ENCODE data around the gene TCP11L2. TPM values are rescaled to one million over a fixed set of nuclear protein-coding genes. Genes with fewer than 3 reads are reported as not detected.

TCP11L2 gene
- total and polyA plus RNA-seq, 9 of the 15 experiments (the other 6 are each of a cell fraction or from before 2014, with no cell fraction given) = 0.39 to 4.5 (median 1.3) TPM

DNA sequence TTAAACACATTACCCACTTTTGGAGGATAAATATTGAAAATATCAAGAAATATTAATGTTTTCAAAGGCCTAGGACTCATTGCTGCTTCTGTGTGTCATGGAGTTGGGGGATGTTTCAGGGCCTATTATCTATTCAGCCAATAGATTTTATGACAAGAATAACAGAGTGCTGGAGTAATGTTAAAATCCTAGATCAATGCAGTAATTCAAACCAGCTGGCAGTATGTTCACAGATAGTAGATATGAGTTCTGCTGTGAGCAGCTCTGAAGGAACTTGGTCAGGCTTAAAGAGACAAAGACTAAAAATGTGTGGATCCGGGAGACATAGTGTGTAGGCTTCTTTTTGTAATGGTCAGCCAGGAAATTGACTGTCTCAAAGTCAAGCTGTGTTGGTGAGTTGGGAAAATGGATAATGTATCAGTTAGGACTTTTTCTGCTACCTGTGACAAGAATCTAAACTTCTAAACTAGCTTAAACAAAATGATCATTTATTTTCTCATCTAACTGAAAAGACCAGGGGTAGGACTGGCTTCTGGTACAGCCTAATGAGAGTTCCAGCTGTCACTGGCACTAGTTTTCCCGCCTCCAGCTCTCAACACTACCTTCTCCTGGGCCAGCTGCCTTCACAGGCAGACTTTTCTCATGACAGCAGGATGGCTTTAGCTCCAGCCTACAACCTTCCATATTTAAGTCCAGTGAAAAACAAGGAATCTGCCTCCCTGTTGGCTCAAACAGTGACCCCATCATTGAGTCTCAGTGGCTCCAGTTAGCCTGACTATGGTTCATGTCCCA lies 38.7 kb downstream of the TCP11L2 start:
- FAIRE-seq (no peak), DNase-seq (ENCODE audit: extremely low read depth in 1 of 4, low spot score in 3 of 4) (no peak), ATAC-seq (no peak)
- 6% methylated on average over 2 of the region's 2 CpGs for WGBS (ENCODE audit: insufficient coverage, low coverage, missing lambda C conversion rate)
- no peak overlapping the region for H3K9ac ChIP-seq (ENCODE audit: insufficient read depth in 1 of 2, low read depth in 2 of 2, low read length in 2 of 2)
- H3K27me3 ChIP-seq (ENCODE audit: control insufficient read depth in 2 of 2, insufficient read depth in 2 of 2, low read length in 2 of 2) = no peaks in the 10 kb centered on the region
- H3K4me2 ChIP-seq (ENCODE audit: insufficient read depth, low read length) = no peak overlapping the region
- TF ChIP-seq RFX5 (IDR thresholded peaks at IDR 0.05; ENCODE audit: low read depth, low read length) (no peak), TCF7 (IDR thresholded peaks at IDR 0.05; ENCODE audit: borderline replicate concordance) (no peak), ZBTB43 (CRISPR knock-in tag; IDR thresholded peaks at IDR 0.05) (no peak), MTA1 (IDR thresholded peaks at IDR 0.05; ENCODE audit: borderline replicate concordance) (no peak), XRCC4 (IDR thresholded peaks at IDR 0.05; ENCODE audit: extremely low read depth, insufficient read depth, insufficient read length) (no peak), ZFP30 (CRISPR knock-in tag; IDR thresholded peaks at IDR 0.05; ENCODE audit: borderline replicate concordance) (no peak), RFX7 (CRISPR knock-in tag; IDR thresholded peaks at IDR 0.05) (no peak), MBD2 (IDR thresholded peaks at IDR 0.05; ENCODE audit: borderline replicate concordance, low read depth) (no peak), NR0B1 (IDR thresholded peaks at IDR 0.05; ENCODE audit: partially characterized antibody) (no peak)
- no peaks in the 10 kb centered on the region for H3K9me1 ChIP-seq (ENCODE audit: control insufficient read depth, insufficient read depth, low read length)
- H4K20me1 ChIP-seq (replicated peaks; ENCODE audit: control insufficient read depth, insufficient read depth, low read length) = no peaks in the 10 kb centered on the region
- H3K4me3 ChIP-seq = no peak overlapping the region
- CTCF ChIA-PET (ENCODE audit: low intra/inter-chr PET ratio) = no interaction called here
- H3K79me2 ChIP-seq (ENCODE audit: control insufficient read depth, insufficient read depth, low read length) = no peaks in the 10 kb centered on the region
- no TSS peak for BruUV-seq (replicated peaks)
- H3K4me1 ChIP-seq (replicated peaks in 1 of 2; ENCODE audit: control insufficient read depth in 2 of 2, insufficient read depth in 2 of 2, low read length in 2 of 2) = no peaks in the 10 kb centered on the region
- H3K36me3 ChIP-seq (ENCODE audit: control insufficient read depth, insufficient read depth, low read length) = no peaks in the 10 kb centered on the region
- intact Hi-C loops (cut with micrococcal nuclease) (loop anchor here (5.0 kb wide), 1 partner anchor 59 kb away; no protein-coding TSS in a partner anchor), in situ Hi-C loops (cut with MboI) (no loop called here)
- no peak overlapping the region for H2AFZ ChIP-seq (ENCODE audit: low read depth, low read length)
- no peak overlapping the region for H3K27ac ChIP-seq (ENCODE audit: extremely low read depth, low read depth, low read length)
- H3K9me3 ChIP-seq (replicated peaks; ENCODE audit: control insufficient read depth, insufficient read depth, low read depth, low read length) = no peaks in the 10 kb centered on the region
- POLR2A ChIA-PET = interaction anchor here (0.7 to 2.0 kb wide), 3 partner anchors 16 to 20 kb away, joined by 4 to 7 read pairs (median 4); no protein-coding TSS in a partner anchor
